Fibroblast of peridontal ligament (primary cell): ENCODE measurements around the gene CD28.
"Not testable (repeated sequence)": the region's sequence is repeated elsewhere in the genome, so short reads cannot be mapped to it uniquely, and the experiment has no call there.

Experiments
- DNase-seq: peaks from one replicate; pipeline ENCODE4 v3.0.0-alpha.2; 2010; ENCODE audit errors: extremely low read depth

The CD28 gene

GRCh38 chr2:203783496-203784203 lies 77.2 kb downstream of the CD28 start:
- DNase-seq, result peak; percentile 90

- not testable (repeated sequence) for DNase-seq
Observed at GRCh38 chr2:203784710-203785270, 78.4 kb downstream of the CD28 start.

GRCh38 chr2:203785391-203786110 lies 79.1 kb downstream of the CD28 start:
- not testable (repeated sequence) for DNase-seq

DNA sequence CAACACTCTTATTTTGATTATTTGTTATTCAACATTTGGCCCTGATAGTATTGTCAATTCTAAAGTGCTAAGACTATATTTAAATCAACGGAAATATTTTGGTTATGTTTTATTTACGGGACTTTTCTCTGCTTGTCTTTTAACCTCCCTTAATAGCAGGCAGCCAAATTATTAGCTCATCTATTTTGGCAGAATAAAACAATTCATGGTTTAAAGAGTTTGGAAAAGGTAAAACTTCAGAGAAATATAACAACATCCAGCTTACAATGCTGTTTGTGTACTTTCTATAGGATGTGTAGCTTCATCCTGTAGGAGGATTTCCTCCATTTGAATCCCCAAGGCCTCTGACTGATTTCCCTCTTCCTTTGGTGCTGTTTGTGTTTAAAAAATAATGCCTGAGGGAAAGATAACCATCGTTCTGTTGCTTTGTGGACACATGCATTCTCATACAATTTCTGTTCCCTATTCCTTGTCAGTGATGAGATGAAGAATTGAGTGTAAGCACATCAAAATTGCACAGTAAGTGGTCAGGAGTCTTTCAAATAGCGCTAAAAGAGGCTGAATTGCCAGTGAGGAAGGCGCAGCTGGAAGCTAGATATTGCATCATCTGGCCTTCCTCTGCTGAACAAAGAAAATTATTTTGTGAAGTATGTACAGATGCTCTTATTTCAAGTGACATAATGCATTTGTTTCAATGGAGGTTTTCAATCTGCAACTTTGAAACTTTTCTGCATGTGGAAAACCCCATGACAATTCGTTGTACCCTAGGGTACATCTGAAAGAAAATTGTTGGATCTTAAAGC lies 80.3 kb downstream of the CD28 start:
- DNase-seq, result peak; percentile 80

GRCh38 chr2:203787979-203788378 lies 81.5 kb downstream of the CD28 start:
- DNase-seq, result peak; percentile 28
